ENCODE measurements around the gene MEGF8.

GRCh38 chr19:42276284-42276683 lies 49.2 kb upstream of the MEGF8 start:
- TF ChIP-seq CTCF (IDR thresholded peaks at IDR 0.05; ENCODE audit: extremely low read depth in 1 of 2, insufficient read depth in 1 of 2, low read depth in 1 of 2, low read length in 2 of 2), result no peak
- no peak for TF ChIP-seq POLR2A (IDR thresholded peaks at IDR 0.05; ENCODE audit: low read depth, low read length)
- no peak for TF ChIP-seq EZH2 (IDR thresholded peaks at IDR 0.05; ENCODE audit: borderline replicate concordance, low read depth, low read length, severe bottlenecking)
- no peak for TF ChIP-seq MAX (IDR thresholded peaks at IDR 0.05; ENCODE audit: insufficient read depth, insufficient read length)
- no peak for TF ChIP-seq POLR2AphosphoS5 (IDR thresholded peaks at IDR 0.05; ENCODE audit: insufficient read depth, low read depth, low read length)
- no peak for TF ChIP-seq FOS (IDR thresholded peaks at IDR 0.05; ENCODE audit: borderline replicate concordance, insufficient read depth, low read length)

Measured in endothelial cell of umbilical vein (primary cell).